Measurements from ENCODE around the gene MRFAP1L1.
"Not testable (repeated sequence)": the region's sequence is repeated elsewhere in the genome, so short reads cannot be mapped to it uniquely, and the experiment has no call there.

The MRFAP1L1 gene

GRCh38 chr4:6733358-6734164, 23.9 kb upstream of the MRFAP1L1 start:
- DNase-seq, result no peak

DNA sequence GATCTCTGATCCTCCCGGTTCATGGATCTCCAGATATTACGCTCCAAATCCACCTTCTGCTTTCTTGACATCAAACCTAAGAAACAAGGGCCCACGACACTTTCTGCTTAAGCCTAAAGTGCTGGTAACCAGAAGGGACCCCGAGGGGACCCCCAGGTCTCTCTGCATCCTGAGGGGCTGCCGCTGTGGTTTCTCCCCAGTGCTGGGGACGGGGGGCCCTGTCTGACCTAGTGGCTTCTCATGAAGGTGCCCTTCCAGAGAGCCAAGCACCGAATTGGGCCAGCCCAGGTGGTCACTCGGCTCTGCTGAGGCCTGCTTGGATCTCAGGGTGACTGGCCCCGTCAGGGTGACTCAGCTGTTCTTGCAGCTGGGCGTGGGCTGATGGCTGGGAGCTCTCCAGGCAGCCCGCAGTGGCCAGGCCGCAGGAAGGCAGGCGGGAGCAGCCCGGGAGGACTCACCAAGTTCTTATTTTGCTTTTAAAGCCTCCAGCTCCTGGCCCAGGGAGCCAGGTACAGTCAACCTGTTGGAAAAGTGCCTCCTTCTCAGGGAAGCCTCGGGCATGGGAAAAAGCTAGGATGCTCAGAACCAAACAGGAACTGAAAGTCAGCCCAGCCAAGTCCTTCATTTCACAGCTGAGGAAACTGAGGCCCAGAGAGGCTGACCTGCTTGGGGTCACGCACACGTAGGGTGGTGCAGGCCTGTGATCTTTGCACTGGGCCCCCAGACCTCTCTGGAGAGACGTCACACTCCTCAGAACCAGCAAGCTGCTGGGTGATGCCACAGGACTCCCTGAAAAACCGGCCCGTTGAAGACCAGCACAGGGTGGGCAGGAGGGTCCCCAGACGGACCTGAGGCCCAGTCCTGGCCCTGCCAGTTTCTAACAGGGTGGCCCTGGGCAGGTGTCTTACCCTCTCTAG, 23.0 kb upstream of the MRFAP1L1 start:
- DNase-seq, result peak; percentile 40 to 61

DNA sequence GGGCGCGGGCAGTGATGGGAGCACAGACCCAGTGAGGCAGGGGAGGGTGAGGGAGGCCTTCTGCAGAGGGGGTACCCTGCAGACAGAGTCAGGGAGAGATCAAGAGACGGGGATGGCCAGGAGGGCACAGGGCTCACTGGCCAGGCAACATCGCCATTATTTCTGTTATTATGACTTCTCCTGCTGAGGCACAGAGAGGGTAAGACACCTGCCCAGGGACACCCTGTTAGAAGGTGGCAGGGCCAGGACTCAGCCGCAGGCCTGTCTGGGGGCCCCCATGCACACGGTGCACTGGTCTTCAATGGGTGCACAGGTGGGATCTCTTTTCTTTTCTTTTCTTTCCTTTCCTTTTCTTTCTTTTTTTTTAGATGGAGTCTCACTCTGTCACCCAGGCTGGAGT, 22.1 kb upstream of the MRFAP1L1 start:
- DNase-seq, result no peak

DNA sequence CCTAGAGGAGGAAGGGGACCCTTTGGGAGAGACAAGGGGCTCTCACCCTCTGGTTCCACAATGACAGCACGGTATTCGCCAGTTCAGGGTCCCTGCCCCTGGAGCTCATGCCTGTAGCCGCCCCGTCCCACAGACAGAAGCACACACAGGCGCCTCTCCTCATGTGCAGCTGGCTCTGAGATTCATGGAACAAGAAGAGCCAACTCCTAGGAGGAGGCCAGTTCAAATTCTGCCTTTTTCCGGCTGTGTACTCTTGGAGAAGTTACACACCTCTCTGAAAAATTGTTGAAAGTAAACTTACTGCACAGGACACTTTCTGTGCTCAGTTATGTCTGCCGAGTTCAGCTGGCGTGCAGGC, 21.6 kb upstream of the MRFAP1L1 start:
- DNase-seq, result no peak

GRCh38 chr4:6730603-6731317, 21.1 kb upstream of the MRFAP1L1 start:
- DNase-seq, result no peak

DNA sequence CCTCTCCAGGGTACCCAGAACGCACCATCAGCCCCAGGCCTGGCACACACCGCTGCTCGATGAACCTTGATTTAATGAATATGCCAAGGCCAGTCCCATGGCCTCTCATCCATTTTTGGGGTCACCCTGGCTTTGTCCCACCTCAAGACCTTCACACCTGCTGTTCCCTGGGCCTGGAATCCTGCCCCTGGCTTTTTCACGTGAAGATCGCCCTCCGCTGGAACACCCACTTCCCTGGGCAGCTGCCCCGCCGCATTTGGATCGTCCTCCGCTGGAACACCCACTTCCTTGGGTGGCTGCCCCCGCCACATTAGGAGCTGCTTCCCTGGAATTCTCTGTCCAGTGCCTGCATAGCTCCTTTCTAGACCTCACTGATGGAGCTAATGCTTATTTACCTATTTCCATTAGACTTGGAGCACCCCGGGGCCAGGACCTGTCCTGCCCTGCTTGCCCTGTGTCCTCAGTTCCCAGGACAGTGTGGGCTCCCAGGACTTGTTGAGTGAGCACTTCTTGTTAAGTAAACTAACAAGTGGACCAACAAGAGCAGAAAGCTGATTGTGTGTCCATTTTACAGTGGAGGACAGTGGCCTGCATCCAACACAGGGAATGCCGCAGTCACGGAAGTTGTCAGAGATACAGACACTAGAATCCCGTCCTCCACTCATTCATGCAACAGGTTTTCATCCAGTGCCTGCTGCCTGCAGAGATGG, 18.8 kb upstream of the MRFAP1L1 start:
- no peak for DNase-seq

DNA sequence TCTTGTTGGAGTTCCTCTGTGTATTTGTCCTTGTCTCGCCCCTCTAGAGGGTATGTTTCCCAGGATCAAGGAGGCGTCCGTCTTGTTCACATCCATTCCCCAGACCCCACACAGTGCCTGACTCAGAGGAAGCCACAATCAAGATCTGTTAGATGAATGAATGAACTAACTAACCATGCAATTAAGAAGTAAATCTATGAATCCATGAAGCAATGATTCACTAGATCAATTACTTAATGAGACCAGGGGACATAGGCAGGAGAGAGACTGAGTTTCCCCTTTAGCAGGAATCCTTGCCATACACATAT, 18.2 kb upstream of the MRFAP1L1 start:
- no peak for DNase-seq

GRCh38 chr4:6727081-6727942, 17.6 kb upstream of the MRFAP1L1 start:
- no peak for DNase-seq

GRCh38 chr4:6725427-6725961, 15.8 kb upstream of the MRFAP1L1 start:
- not testable (repeated sequence) for DNase-seq

GRCh38 chr4:6724421-6725111, 14.9 kb upstream of the MRFAP1L1 start:
- DNase-seq, result no peak

GRCh38 chr4:6723851-6724250, 14.2 kb upstream of the MRFAP1L1 start:
- DNase-seq, result no peak

GRCh38 chr4:6722891-6723290, 13.2 kb upstream of the MRFAP1L1 start:
- no peak for DNase-seq

DNA sequence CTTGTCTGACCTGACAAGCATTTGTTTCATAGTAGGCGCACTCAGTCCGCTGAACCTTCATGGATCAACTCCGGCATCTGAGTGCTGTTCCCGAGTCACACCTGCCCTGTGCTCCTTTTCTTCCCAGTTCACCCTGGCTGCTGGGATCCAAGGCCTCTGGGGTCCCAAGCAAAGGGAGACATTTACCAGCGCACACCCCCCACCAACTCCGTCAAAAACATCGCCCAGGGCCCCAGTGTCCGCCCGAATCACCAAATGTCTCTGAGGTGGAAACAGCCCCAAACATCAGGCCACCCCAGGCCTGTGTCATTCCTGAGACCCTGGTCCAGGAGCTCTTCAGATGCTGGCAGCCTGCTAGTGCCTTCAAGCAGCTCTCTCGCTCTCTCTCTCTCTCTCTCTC, 11.5 kb upstream of the MRFAP1L1 start:
- DNase-seq, result no peak

DNA sequence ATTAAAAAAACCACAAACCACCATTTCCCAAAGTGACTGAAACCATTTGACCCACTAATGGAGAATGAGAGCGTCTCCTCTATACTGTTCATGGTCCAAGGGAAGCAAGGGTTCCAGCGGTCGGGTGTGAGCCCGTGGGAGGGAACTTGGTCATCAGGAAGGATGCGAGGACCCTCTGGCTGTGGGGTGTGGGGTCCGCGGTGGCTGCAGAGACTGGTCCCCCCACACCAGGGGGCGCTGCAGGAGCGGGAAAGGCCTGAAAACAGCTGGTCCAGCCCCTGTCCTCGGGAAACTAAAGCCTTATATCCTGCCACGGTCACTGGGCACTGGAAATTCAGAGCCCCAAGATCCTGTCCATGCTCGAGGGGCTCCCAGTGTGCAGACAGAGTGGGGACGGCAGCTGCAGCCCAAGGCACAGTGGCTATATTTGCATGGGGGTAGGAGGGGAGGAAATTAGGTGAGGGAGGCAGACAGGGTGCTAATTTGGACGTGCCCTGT, 10.6 kb upstream of the MRFAP1L1 start:
- peak; percentile 40 to 46 for DNase-seq

DNA sequence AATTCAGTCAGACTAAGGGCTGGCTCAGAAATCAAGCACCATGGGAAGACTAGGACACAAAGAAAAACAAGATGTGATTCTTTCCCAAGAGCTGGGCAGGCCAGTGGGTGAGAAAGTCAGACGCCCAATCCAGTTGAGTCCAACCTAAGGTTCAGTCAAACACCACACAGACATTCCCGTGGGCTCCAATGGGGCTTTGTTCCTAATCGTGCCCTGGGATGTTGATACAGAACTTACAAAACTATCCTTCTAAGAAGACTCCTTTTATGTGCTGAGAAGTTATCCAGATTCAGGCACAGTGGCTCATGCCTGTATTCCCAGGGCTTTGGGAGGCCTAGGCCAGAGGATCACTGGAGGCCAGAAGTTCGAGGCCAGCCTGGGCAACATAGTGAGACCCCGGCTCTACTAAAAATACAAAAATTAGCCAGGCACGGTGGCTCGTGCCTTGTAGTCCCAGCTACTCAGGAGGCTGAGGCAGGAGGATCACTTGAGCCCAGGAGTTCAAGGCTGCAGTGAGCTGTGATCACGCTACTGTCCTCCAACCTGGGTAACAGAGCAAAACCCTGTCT, 10.0 kb upstream of the MRFAP1L1 start:
- DNase-seq, result no peak

DNA sequence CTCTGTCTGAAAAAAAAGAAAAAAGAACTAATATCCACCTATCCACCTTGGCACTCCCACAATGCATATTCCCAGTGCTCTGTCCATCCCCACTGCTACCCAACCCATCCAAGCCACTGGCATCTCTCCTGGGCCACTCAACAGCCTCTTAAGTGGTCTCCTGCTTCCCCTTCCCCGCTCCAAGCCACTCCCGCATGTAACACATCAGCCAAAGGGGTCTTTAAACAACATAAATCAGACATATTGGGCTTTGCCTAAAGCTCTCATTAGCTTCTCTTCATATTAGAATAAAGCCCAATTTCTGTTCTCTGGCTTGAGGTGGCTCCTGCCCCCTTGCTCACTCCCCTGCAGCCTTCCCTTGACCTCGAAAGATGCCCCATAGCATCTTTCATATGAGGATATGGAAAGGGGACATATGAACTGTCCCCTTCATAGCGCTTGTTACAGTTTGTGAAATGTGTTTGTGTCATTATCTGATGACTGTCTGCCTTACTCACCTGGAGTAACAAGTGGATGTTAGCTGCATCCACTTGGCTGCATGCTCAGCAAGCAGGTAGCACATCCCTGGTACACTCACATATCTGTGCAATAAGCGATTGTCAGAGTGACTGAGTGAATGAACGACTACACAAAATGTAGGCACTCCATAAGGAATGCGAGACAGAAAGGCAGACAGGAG, 9.4 kb upstream of the MRFAP1L1 start:
- DNase-seq, result no peak

DNA sequence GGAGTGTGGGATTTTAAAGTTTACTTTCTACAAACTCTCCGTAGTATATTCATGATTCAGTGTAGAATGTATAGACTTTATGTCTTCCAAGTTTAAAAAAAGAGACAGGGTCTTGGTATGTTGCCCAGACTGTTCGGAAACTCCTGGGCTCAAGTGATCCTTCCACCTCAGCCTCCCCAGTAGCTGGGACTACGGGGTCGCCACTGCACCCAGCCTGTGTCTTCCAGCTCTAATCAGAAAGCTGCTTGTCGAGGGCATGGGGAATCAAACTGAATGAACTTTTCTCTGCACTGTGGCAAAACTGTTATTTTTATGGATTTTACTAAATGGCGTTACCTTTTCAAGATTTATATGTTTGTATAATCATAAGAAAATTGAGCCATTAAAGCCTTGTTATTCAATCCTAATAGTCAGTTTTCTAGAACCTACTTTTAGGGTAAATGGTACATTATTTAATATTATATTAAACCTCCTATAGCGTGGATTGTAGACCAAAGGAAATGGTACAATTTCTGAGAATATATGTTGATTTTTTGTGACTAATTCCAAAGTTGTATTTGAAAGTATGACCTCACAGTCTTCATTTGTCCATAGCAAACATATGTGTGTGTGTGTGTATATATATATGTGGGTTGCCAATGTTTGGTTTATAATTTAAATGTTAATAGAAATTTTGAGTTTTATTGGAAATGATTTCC, 7.4 kb upstream of the MRFAP1L1 start:
- no peak for DNase-seq

GRCh38 chr4:6716018-6716911, 6.6 kb upstream of the MRFAP1L1 start, which contains the start of gene BLOC1S4:
TSS of gene BLOC1S4 (plus strand) at chr4:6716174. CDS start at chr4:6716210, 36 bp downstream.
- peak; percentile 22 to 65 for DNase-seq
